ENCODE data around the gene CCNG1. TPM values are rescaled to one million over a fixed set of nuclear protein-coding genes. Genes with fewer than 3 reads are reported as not detected.

The CCNG1 gene
- total and polyA plus RNA-seq, 9 of the 15 experiments (the other 6 are each of a cell fraction or from before 2014, with no cell fraction given): 121 to 293 (median 245) TPM

DNA sequence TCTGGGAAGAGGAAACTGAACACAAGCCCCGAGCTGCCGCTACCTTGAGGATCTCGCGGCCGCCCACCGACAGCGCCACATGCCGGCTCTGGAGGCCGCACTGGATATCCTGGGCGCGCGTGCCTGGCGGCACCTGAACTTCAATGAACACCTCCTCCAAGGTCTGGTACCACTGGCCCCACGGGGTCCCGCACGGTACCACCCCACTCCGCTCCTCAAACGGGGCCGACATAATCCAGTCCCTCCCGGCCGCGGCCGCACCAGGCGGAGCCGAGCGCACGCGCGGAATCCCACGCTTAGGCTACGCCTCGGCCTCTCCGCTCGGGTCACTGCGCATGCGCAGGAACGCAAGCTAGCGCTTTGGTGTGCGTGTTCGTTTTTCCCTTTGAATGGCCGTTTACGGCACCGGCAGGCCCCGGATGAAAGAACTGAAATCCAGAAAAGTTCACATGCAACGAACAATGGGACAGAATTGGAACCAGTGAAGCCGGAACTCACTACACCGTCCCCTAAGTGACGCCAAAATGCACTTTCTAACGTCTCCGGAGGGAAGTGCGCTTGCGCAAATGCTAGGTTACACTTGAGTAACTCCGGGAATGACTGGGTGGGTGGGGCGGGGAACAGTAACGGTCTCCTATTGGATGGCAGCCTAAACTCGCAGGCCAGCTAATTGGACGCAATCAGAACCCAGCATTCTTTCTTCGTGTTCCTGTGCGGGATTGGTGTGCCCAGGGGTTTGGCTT is 22.6 kb downstream of the CCNG1 start, which contains the start of gene NUDCD2 (continued):
- TF ChIP-seq, protein P1, sequence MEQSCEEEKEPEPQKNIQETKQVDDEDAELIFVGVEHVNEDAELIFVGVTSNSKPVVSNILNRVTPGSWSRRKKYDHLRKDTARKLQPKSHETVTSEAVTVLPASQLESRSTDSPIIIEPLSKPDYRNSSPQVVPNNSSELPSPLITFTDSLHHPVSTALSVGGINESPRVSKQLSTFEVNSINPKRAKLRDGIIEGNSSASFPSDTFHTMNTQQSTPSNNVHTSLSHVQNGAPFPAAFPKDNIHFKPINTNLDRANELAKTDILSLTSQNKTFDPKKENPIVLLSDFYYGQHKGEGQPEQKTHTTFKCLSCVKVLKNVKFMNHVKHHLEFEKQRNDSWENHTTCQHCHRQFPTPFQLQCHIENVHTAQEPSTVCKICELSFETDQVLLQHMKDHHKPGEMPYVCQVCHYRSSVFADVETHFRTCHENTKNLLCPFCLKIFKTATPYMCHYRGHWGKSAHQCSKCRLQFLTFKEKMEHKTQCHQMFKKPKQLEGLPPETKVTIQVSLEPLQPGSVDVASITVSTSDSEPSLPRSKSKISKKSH (CRISPR knock-in tag; IDR thresholded peaks at IDR 0.05): no peak
- TF ChIP-seq ZBTB17 (CRISPR knock-in tag; IDR thresholded peaks at IDR 0.05) (peak; percentile 71; the same call in 1 of the 2 replicates), ETS2 (tag; IDR thresholded peaks at IDR 0.05; ENCODE audit: borderline replicate concordance, poor library complexity, severe bottlenecking) (no peak), ESRRA (IDR thresholded peaks at IDR 0.05; ENCODE audit: borderline replicate concordance, low read depth) (0 out of 2 replicates have a peak, but pooled peaks have one; percentile 33), FOXK2 (conservative IDR thresholded peaks at IDR 0.05 in 1 of 2, IDR thresholded peaks at IDR 0.05 in 1 of 2; ENCODE audit: low read depth in 2 of 2) (peak in 1 of 2 experiments; percentile 34; a peak in 1 of 4 replicates), SMARCB1 (IDR thresholded peaks at IDR 0.05; ENCODE audit: insufficient read length, low read depth) (no peak), BCL6 (CRISPR knock-in tag; IDR thresholded peaks at IDR 0.05) (no peak), POLR2G (IDR thresholded peaks at IDR 0.05; ENCODE audit: low read depth, low read length) (peak; percentile 95), ZC3H11A (IDR thresholded peaks at IDR 0.05; ENCODE audit: low read depth, low read length) (no peak), ZNF316 (IDR thresholded peaks at IDR 0.05) (0 out of 2 replicates have a peak, but pooled peaks have one; percentile 15), RBM25 (IDR thresholded peaks at IDR 0.05; ENCODE audit: low read depth, low read length, severe bottlenecking) (peak; percentile 80)
- TF ChIP-seq, protein P2, sequence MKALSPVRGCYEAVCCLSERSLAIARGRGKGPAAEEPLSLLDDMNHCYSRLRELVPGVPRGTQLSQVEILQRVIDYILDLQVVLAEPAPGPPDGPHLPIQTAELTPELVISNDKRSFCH (CRISPR knock-in tag; IDR thresholded peaks at IDR 0.05): no peak
- TF ChIP-seq, protein P2 (tag; IDR thresholded peaks at IDR 0.05): peak; percentile 80
- TF ChIP-seq, protein P3, sequence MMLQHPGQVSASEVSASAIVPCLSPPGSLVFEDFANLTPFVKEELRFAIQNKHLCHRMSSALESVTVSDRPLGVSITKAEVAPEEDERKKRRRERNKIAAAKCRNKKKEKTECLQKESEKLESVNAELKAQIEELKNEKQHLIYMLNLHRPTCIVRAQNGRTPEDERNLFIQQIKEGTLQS (IDR thresholded peaks at IDR 0.05): no peak; the same call in 1 of the 2 replicates
- TF ChIP-seq, protein P3 (CRISPR knock-in tag; conservative IDR thresholded peaks at IDR 0.05): no peak
- TF ChIP-seq, protein P4, sequence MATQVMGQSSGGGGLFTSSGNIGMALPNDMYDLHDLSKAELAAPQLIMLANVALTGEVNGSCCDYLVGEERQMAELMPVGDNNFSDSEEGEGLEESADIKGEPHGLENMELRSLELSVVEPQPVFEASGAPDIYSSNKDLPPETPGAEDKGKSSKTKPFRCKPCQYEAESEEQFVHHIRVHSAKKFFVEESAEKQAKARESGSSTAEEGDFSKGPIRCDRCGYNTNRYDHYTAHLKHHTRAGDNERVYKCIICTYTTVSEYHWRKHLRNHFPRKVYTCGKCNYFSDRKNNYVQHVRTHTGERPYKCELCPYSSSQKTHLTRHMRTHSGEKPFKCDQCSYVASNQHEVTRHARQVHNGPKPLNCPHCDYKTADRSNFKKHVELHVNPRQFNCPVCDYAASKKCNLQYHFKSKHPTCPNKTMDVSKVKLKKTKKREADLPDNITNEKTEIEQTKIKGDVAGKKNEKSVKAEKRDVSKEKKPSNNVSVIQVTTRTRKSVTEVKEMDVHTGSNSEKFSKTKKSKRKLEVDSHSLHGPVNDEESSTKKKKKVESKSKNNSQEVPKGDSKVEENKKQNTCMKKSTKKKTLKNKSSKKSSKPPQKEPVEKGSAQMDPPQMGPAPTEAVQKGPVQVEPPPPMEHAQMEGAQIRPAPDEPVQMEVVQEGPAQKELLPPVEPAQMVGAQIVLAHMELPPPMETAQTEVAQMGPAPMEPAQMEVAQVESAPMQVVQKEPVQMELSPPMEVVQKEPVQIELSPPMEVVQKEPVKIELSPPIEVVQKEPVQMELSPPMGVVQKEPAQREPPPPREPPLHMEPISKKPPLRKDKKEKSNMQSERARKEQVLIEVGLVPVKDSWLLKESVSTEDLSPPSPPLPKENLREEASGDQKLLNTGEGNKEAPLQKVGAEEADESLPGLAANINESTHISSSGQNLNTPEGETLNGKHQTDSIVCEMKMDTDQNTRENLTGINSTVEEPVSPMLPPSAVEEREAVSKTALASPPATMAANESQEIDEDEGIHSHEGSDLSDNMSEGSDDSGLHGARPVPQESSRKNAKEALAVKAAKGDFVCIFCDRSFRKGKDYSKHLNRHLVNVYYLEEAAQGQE (IDR thresholded peaks at IDR 0.05; ENCODE audit: borderline replicate concordance): peak; percentile 95
- TF ChIP-seq, protein P4 (CRISPR knock-in tag; IDR thresholded peaks at IDR 0.05; ENCODE audit: low read depth): peak; percentile 78; the same call in 1 of the 2 replicates
